ENCODE measurements around the gene DTNBP1.
"Not testable (repeated sequence)": the region's sequence is repeated elsewhere in the genome, so short reads cannot be mapped to it uniquely, and the experiment has no call there.

DNA sequence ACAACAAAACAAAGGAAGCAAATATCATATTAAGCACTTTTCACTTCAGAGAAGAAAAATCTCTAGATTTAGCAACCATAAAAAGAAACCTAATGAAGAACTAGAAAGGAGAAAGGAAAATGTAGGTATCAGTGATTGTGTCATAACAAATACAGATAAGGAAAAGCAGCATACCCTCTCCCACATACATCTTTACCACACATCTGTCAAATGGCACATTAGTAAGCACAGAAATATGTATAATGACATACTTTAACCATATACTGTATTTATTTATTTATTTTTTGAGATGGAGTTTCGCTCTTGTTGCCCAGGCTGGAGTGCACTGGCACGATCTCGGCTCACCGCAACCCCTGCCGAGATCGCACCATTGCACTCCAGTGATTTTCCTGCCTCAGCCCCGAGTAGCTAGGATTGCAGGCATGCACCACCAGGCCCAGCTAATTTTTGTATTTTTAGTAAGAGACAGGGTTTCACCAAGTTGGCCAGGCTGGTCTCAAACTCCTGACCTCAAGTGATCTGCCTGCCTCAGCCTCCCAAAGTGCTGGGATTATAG is 12.7 kb downstream of the DTNBP1 start:
- TF ChIP-seq, protein P1, sequence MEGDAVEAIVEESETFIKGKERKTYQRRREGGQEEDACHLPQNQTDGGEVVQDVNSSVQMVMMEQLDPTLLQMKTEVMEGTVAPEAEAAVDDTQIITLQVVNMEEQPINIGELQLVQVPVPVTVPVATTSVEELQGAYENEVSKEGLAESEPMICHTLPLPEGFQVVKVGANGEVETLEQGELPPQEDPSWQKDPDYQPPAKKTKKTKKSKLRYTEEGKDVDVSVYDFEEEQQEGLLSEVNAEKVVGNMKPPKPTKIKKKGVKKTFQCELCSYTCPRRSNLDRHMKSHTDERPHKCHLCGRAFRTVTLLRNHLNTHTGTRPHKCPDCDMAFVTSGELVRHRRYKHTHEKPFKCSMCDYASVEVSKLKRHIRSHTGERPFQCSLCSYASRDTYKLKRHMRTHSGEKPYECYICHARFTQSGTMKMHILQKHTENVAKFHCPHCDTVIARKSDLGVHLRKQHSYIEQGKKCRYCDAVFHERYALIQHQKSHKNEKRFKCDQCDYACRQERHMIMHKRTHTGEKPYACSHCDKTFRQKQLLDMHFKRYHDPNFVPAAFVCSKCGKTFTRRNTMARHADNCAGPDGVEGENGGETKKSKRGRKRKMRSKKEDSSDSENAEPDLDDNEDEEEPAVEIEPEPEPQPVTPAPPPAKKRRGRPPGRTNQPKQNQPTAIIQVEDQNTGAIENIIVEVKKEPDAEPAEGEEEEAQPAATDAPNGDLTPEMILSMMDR (IDR thresholded peaks at IDR 0.05; ENCODE audit: low read depth, low read length, missing input control) = not testable (repeated sequence)
- not testable (repeated sequence) for TF ChIP-seq RAD21 (IDR thresholded peaks at IDR 0.05); EGR1 (IDR thresholded peaks at IDR 0.05; ENCODE audit: low read depth in 2 of 2); HNF4G (IDR thresholded peaks at IDR 0.05); TAF1 (conservative IDR thresholded peaks at IDR 0.05); SP1 (IDR thresholded peaks at IDR 0.05); GABPA (IDR thresholded peaks at IDR 0.05 in 1 of 2, conservative IDR thresholded peaks at IDR 0.05 in 1 of 2)
- TF ChIP-seq, protein P2, sequence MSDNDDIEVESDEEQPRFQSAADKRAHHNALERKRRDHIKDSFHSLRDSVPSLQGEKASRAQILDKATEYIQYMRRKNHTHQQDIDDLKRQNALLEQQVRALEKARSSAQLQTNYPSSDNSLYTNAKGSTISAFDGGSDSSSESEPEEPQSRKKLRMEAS (IDR thresholded peaks at IDR 0.05) = not testable (repeated sequence)
- TF ChIP-seq, protein P3, sequence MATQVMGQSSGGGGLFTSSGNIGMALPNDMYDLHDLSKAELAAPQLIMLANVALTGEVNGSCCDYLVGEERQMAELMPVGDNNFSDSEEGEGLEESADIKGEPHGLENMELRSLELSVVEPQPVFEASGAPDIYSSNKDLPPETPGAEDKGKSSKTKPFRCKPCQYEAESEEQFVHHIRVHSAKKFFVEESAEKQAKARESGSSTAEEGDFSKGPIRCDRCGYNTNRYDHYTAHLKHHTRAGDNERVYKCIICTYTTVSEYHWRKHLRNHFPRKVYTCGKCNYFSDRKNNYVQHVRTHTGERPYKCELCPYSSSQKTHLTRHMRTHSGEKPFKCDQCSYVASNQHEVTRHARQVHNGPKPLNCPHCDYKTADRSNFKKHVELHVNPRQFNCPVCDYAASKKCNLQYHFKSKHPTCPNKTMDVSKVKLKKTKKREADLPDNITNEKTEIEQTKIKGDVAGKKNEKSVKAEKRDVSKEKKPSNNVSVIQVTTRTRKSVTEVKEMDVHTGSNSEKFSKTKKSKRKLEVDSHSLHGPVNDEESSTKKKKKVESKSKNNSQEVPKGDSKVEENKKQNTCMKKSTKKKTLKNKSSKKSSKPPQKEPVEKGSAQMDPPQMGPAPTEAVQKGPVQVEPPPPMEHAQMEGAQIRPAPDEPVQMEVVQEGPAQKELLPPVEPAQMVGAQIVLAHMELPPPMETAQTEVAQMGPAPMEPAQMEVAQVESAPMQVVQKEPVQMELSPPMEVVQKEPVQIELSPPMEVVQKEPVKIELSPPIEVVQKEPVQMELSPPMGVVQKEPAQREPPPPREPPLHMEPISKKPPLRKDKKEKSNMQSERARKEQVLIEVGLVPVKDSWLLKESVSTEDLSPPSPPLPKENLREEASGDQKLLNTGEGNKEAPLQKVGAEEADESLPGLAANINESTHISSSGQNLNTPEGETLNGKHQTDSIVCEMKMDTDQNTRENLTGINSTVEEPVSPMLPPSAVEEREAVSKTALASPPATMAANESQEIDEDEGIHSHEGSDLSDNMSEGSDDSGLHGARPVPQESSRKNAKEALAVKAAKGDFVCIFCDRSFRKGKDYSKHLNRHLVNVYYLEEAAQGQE (IDR thresholded peaks at IDR 0.05) = not testable (repeated sequence)
- TF ChIP-seq, protein P4, sequence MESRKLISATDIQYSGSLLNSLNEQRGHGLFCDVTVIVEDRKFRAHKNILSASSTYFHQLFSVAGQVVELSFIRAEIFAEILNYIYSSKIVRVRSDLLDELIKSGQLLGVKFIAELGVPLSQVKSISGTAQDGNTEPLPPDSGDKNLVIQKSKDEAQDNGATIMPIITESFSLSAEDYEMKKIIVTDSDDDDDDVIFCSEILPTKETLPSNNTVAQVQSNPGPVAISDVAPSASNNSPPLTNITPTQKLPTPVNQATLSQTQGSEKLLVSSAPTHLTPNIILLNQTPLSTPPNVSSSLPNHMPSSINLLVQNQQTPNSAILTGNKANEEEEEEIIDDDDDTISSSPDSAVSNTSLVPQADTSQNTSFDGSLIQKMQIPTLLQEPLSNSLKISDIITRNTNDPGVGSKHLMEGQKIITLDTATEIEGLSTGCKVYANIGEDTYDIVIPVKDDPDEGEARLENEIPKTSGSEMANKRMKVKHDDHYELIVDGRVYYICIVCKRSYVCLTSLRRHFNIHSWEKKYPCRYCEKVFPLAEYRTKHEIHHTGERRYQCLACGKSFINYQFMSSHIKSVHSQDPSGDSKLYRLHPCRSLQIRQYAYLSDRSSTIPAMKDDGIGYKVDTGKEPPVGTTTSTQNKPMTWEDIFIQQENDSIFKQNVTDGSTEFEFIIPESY (IDR thresholded peaks at IDR 0.05) = not testable (repeated sequence)

Measured in liver (tissue), 3 donors.